GM12878 (cell line): ENCODE measurements around the gene KIR3DL3.
"Not testable (repeated sequence)": the region's sequence is repeated elsewhere in the genome, so short reads cannot be mapped to it uniquely, and the experiment has no call there.

Experiments
- CEBPB ChIP-seq, 2 experiments: fragments of 150-350 bp in 1 of 2; IDR thresholded peaks; 2 replicates each; pipeline ENCODE4 v1.6.1; 2012 to 2014; ENCODE audit warnings: low read depth in 2 of 2, low read length in 2 of 2, borderline replicate concordance in 1 of 2, inconsistent platforms in 1 of 2
- CTCF ChIP-seq, 3 experiments: IDR thresholded peaks in 2 of 3; conservative IDR thresholded peaks in 1 of 3; 2 replicates each; pipeline ENCODE4 v1.5.1; 2011; ENCODE audit warnings: low read depth in 3 of 3, low read length in 3 of 3, mild to moderate bottlenecking in 3 of 3, control low read depth in 2 of 3, moderate library complexity in 2 of 3, inconsistent platforms in 1 of 3, mixed read lengths in 1 of 3; ENCODE audit not compliant: control insufficient read depth in 2 of 3, insufficient read depth in 1 of 3; ENCODE audit errors: extremely low read depth in 1 of 3
- EGR1 ChIP-seq, 2 experiments: IDR thresholded peaks; 1 replicate in 1 of 2; 2 replicates in 1 of 2; pipeline ENCODE4 v1.6.1; 2011 to 2012; ENCODE audit warnings: low read depth in 2 of 2, low read length in 2 of 2, borderline replicate concordance in 1 of 2, mild to moderate bottlenecking in 1 of 2, moderate library complexity in 1 of 2
- EZH2 ChIP-seq: IDR thresholded peaks from 2 replicates; pipeline ENCODE4 v1.6.1; 2012; ENCODE audit warnings: low read depth, mild to moderate bottlenecking, control low read depth, inconsistent platforms, low read length, borderline replicate concordance; ENCODE audit not compliant: control insufficient read depth
- HDAC6 ChIP-seq: fragments of 200-600 bp; sonication (generic); IDR thresholded peaks from one replicate; pipeline ENCODE4 v1.8.0; 2017; ENCODE audit warnings: antibody characterized with exemption; ENCODE audit not compliant: unreplicated experiment
- MYC ChIP-seq: IDR thresholded peaks from 2 replicates; pipeline ENCODE4 v1.6.1; 2011; ENCODE audit warnings: mild to moderate bottlenecking, low read length, moderate library complexity, inconsistent platforms; ENCODE audit not compliant: insufficient read depth, insufficient replicate concordance, insufficient read length, severe bottlenecking
- NFYB ChIP-seq: IDR thresholded peaks from 2 replicates; pipeline ENCODE4 v1.6.1; 2011; ENCODE audit warnings: low read depth, mild to moderate bottlenecking, low read length, improper control_type of control experiment, moderate library complexity; ENCODE audit not compliant: insufficient read depth
- NRF1 ChIP-seq: conservative IDR thresholded peaks from 2 replicates; pipeline ENCODE4 v1.6.1; 2011; ENCODE audit warnings: mild to moderate bottlenecking, low read depth, low read length, improper control_type of control experiment
- POLR2A ChIP-seq: IDR thresholded peaks from 2 replicates; pipeline ENCODE4 v1.6.1; 2011; ENCODE audit warnings: low read depth, mild to moderate bottlenecking, low read length
- SRF ChIP-seq, 2 experiments: IDR thresholded peaks; 2 replicates each; pipeline ENCODE4 v1.6.1; 2011; ENCODE audit warnings: low read depth in 2 of 2, low read length in 2 of 2, mild to moderate bottlenecking in 1 of 2, moderate library complexity in 1 of 2
- TAF1 ChIP-seq: IDR thresholded peaks from 2 replicates; pipeline ENCODE4 v1.6.1; 2011; ENCODE audit warnings: mild to moderate bottlenecking, low read depth, low read length, borderline replicate concordance
- TF ChIP-seq, protein P1 (sequence below): IDR thresholded peaks from 2 replicates; pipeline ENCODE4 v1.6.1; 2012; ENCODE audit warnings: mild to moderate bottlenecking, low read depth, low read length

DNA sequence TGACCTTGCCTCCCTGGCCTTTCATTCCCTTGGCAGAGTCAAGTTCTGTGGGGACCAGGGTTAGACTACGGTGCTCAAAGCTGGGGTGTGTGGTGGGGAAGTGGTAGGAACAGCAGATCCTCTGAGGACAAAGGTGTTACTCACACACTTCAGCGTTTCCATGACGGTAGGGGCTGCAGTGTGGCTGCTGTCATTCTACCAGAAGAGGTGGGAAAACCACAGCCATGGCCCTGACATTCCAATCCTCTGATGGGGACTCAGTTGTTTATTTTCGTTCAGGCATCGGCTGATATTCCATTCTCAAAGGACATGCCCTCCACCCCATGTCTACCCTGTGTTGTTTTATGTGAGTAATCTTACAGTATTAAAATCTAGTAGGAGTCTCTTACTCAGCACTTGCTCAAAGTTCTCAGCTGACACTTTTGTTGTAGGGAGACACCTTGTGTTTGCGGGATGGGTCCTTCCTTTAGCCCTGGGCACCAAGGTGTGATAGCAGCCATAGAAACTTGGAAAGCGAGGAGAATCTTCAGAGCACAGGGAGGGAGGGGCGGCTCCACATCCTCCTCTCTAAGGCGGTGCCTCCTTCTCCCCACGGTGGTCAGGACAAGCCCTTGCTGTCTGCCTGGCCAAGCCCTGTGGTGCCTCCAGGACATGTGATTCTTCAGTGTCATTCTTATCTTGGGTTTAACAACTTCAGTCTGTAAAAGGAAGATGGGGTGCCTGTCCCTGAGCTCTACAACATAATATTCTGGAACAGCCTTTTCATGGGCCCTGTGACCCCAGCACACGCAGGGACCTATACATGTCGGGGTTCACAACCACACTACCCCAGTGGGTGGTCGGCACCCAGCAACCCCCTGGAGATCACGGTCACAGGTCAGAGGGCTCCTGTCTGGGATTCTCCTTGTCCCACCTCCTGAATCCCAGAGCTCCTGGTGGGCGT lies 47.0 kb downstream of the KIR3DL3 start:
- TF ChIP-seq HDAC6; CTCF (IDR thresholded peaks at IDR 0.05 in 2 of 3, conservative IDR thresholded peaks at IDR 0.05 in 1 of 3; ENCODE audit: control insufficient read depth in 2 of 3, extremely low read depth in 1 of 3, insufficient read depth in 1 of 3, low read depth in 3 of 3, low read length in 3 of 3); EZH2; NRF1; POLR2A; SRF (IDR thresholded peaks at IDR 0.05; ENCODE audit: low read depth in 2 of 2, low read length in 2 of 2); CEBPB (IDR thresholded peaks at IDR 0.05; ENCODE audit: borderline replicate concordance in 1 of 2, low read depth in 2 of 2, low read length in 2 of 2); TAF1; MYC; EGR1 (IDR thresholded peaks at IDR 0.05; ENCODE audit: borderline replicate concordance in 1 of 2, low read depth in 2 of 2, low read length in 2 of 2); NFYB: not testable (repeated sequence)
- TF ChIP-seq, protein P1, sequence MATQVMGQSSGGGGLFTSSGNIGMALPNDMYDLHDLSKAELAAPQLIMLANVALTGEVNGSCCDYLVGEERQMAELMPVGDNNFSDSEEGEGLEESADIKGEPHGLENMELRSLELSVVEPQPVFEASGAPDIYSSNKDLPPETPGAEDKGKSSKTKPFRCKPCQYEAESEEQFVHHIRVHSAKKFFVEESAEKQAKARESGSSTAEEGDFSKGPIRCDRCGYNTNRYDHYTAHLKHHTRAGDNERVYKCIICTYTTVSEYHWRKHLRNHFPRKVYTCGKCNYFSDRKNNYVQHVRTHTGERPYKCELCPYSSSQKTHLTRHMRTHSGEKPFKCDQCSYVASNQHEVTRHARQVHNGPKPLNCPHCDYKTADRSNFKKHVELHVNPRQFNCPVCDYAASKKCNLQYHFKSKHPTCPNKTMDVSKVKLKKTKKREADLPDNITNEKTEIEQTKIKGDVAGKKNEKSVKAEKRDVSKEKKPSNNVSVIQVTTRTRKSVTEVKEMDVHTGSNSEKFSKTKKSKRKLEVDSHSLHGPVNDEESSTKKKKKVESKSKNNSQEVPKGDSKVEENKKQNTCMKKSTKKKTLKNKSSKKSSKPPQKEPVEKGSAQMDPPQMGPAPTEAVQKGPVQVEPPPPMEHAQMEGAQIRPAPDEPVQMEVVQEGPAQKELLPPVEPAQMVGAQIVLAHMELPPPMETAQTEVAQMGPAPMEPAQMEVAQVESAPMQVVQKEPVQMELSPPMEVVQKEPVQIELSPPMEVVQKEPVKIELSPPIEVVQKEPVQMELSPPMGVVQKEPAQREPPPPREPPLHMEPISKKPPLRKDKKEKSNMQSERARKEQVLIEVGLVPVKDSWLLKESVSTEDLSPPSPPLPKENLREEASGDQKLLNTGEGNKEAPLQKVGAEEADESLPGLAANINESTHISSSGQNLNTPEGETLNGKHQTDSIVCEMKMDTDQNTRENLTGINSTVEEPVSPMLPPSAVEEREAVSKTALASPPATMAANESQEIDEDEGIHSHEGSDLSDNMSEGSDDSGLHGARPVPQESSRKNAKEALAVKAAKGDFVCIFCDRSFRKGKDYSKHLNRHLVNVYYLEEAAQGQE, result not testable (repeated sequence)
